ENCODE measurements around the gene POLR3E.
"Not testable (repeated sequence)": the region's sequence is repeated elsewhere in the genome, so short reads cannot be mapped to it uniquely, and the experiment has no call there.

The POLR3E gene

DNA sequence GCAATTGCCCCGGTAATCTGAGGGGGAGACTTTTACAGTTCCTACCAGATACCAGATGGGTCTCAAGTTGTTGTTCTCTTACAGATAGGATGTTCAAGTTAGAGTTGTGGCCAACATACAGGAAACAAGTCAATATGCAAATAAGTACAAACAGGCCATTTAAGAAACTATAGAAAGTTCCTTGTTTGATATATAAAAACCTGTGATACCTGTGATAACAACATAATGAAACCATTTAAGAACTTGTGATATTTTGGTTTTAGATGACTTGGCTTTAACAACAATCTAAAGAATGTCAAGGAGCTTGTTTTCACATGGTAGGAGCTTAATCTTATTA lies 60.4 kb downstream of the POLR3E start:
- Histone ChIP-seq H3K4me1 (ENCODE audit: insufficient read depth, low read length) (peaks cover 17% of the 10 kb centered on the region), H3K9ac (ENCODE audit: low read length) (no peak overlapping the region), H3K9me3 (ENCODE audit: low read length) (no peaks in the 10 kb centered on the region), H3K27ac (ENCODE audit: low read depth, low read length) (no peak overlapping the region), H3K36me3 (ENCODE audit: insufficient read depth, low read length) (peaks cover 10% of the 10 kb centered on the region), H3K4me3 (ENCODE audit: low read depth in 1 of 2, low read length in 2 of 2) (no peak overlapping the region), H3K27me3 (ENCODE audit: control insufficient read depth in 1 of 2, insufficient read depth in 2 of 2, low read length in 2 of 2) (no peaks in the 10 kb centered on the region)

DNA sequence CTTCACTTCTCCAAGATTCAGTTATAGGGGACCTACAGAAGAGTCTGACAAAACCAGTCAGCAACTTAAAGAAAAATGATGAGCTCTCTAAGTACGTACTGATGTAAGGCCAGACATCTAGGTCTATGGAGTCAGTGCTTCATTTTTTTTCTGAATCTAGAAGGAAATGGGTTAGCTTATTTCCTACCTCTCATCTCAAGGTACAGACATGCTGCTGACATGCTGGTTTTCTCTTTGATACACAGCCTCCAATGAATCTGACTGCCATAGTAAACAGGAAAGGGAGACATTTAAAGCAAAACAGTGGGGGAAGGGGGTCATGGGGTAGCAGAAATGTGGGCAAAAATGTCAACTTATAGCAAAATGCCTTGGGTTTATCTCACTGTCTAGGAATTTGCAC lies 60.8 kb downstream of the POLR3E start:
- no peak overlapping the region for H3K27ac ChIP-seq (ENCODE audit: low read depth, low read length)
- H3K27me3 ChIP-seq (ENCODE audit: control insufficient read depth in 1 of 2, insufficient read depth in 2 of 2, low read length in 2 of 2): no peaks in the 10 kb centered on the region
- H3K36me3 ChIP-seq (ENCODE audit: insufficient read depth, low read length): peaks cover 13% of the 10 kb centered on the region
- H3K9ac ChIP-seq (ENCODE audit: low read length): no peak overlapping the region
- no peaks in the 10 kb centered on the region for H3K9me3 ChIP-seq (ENCODE audit: low read length)
- H3K4me3 ChIP-seq (ENCODE audit: low read depth in 1 of 2, low read length in 2 of 2): no peak overlapping the region
- H3K4me1 ChIP-seq (ENCODE audit: insufficient read depth, low read length): peaks cover 13% of the 10 kb centered on the region

GRCh38 chr16:22359679-22360078 lies 62.5 kb downstream of the POLR3E start:
- no peak overlapping the region for H3K9ac ChIP-seq (ENCODE audit: low read length)
- no peak overlapping the region for H3K4me3 ChIP-seq (ENCODE audit: low read depth in 1 of 2, low read length in 2 of 2)
- H3K9me3 ChIP-seq (ENCODE audit: low read length): no peaks in the 10 kb centered on the region
- peaks cover 28% of the 10 kb centered on the region for H3K36me3 ChIP-seq (ENCODE audit: insufficient read depth, low read length)
- no peak overlapping the region for H3K27ac ChIP-seq (ENCODE audit: low read depth, low read length)
- H3K27me3 ChIP-seq (ENCODE audit: control insufficient read depth in 1 of 2, insufficient read depth in 2 of 2, low read length in 2 of 2): no peaks in the 10 kb centered on the region
- H3K4me1 ChIP-seq (ENCODE audit: insufficient read depth, low read length): no peaks in the 10 kb centered on the region

- H3K27ac ChIP-seq (ENCODE audit: low read depth, low read length): no peak overlapping the region
- peaks cover 30% of the 10 kb centered on the region for H3K36me3 ChIP-seq (ENCODE audit: insufficient read depth, low read length)
- no peaks in the 10 kb centered on the region for H3K27me3 ChIP-seq (ENCODE audit: control insufficient read depth in 1 of 2, insufficient read depth in 2 of 2, low read length in 2 of 2)
- H3K4me1 ChIP-seq (ENCODE audit: insufficient read depth, low read length): peaks cover 2% of the 10 kb centered on the region
- no peak overlapping the region for H3K4me3 ChIP-seq (ENCODE audit: low read depth in 1 of 2, low read length in 2 of 2)
- H3K9me3 ChIP-seq (ENCODE audit: low read length): no peaks in the 10 kb centered on the region
- H3K9ac ChIP-seq (ENCODE audit: low read length): no peak overlapping the region
These were observed 63.9 kb downstream of the POLR3E start for GRCh38 chr16:22360963-22361659.

- Histone ChIP-seq H3K36me3 (ENCODE audit: insufficient read depth, low read length) (peaks cover 30% of the 10 kb centered on the region), H3K9ac (ENCODE audit: low read length) (no peak overlapping the region), H3K27ac (ENCODE audit: low read depth, low read length) (no peak overlapping the region), H3K27me3 (ENCODE audit: control insufficient read depth in 1 of 2, insufficient read depth in 2 of 2, low read length in 2 of 2) (no peaks in the 10 kb centered on the region), H3K9me3 (ENCODE audit: low read length) (no peaks in the 10 kb centered on the region), H3K4me1 (ENCODE audit: insufficient read depth, low read length) (peaks cover 18% of the 10 kb centered on the region), H3K4me3 (ENCODE audit: low read depth in 1 of 2, low read length in 2 of 2) (no peak overlapping the region)
These were observed 67.0 kb downstream of the POLR3E start for GRCh38 chr16:22364241-22364640.

GRCh38 chr16:22366371-22366770 lies 69.2 kb downstream of the POLR3E start:
- Histone ChIP-seq H3K36me3 (ENCODE audit: insufficient read depth, low read length) (peaks cover 26% of the 10 kb centered on the region), H3K4me3 (ENCODE audit: low read depth in 1 of 2, low read length in 2 of 2) (no peak overlapping the region), H3K27me3 (ENCODE audit: control insufficient read depth in 1 of 2, insufficient read depth in 2 of 2, low read length in 2 of 2) (no peaks in the 10 kb centered on the region), H3K4me1 (ENCODE audit: insufficient read depth, low read length) (peaks cover 38% of the 10 kb centered on the region), H3K9me3 (ENCODE audit: low read length) (no peaks in the 10 kb centered on the region), H3K9ac (ENCODE audit: low read length) (no peak overlapping the region), H3K27ac (ENCODE audit: low read depth, low read length) (no peak overlapping the region)

- Histone ChIP-seq H3K4me3 (ENCODE audit: low read depth in 1 of 2, low read length in 2 of 2) (no peak overlapping the region), H3K36me3 (ENCODE audit: insufficient read depth, low read length) (peaks cover 24% of the 10 kb centered on the region), H3K27ac (ENCODE audit: low read depth, low read length) (no peak overlapping the region), H3K27me3 (ENCODE audit: control insufficient read depth in 1 of 2, insufficient read depth in 2 of 2, low read length in 2 of 2) (no peaks in the 10 kb centered on the region), H3K4me1 (ENCODE audit: insufficient read depth, low read length) (peaks cover 43% of the 10 kb centered on the region), H3K9ac (ENCODE audit: low read length) (no peak overlapping the region), H3K9me3 (ENCODE audit: low read length) (no peaks in the 10 kb centered on the region)
These were observed 69.7 kb downstream of the POLR3E start for GRCh38 chr16:22366889-22367288.

GRCh38 chr16:22368200-22368826 lies 71.1 kb downstream of the POLR3E start:
- H3K27me3 ChIP-seq (ENCODE audit: control insufficient read depth in 1 of 2, insufficient read depth in 2 of 2, low read length in 2 of 2); H3K4me3 ChIP-seq (ENCODE audit: low read depth in 1 of 2, low read length in 2 of 2); H3K9me3 ChIP-seq (ENCODE audit: low read length); H3K9ac ChIP-seq (ENCODE audit: low read length); H3K27ac ChIP-seq (ENCODE audit: low read depth, low read length): not testable (repeated sequence)
- Histone ChIP-seq H3K4me1 (ENCODE audit: insufficient read depth, low read length) (peaks cover 58% of the 10 kb centered on the region), H3K36me3 (ENCODE audit: insufficient read depth, low read length) (peaks cover 14% of the 10 kb centered on the region)

- Histone ChIP-seq H3K27ac (ENCODE audit: low read depth, low read length) (peak overlapping the region; percentile 79), H3K9me3 (ENCODE audit: low read length) (no peaks in the 10 kb centered on the region), H3K4me3 (ENCODE audit: low read depth in 1 of 2, low read length in 2 of 2) (peak overlapping the region in 1 of 2 donors; percentile 6), H3K4me1 (ENCODE audit: insufficient read depth, low read length) (peaks cover 59% of the 10 kb centered on the region), H3K36me3 (ENCODE audit: insufficient read depth, low read length) (peaks cover 5% of the 10 kb centered on the region), H3K9ac (ENCODE audit: low read length) (peak overlapping the region; percentile 12), H3K27me3 (ENCODE audit: control insufficient read depth in 1 of 2, insufficient read depth in 2 of 2, low read length in 2 of 2) (no peaks in the 10 kb centered on the region)
These were observed 72.1 kb downstream of the POLR3E start for GRCh38 chr16:22369221-22369811.

DNA sequence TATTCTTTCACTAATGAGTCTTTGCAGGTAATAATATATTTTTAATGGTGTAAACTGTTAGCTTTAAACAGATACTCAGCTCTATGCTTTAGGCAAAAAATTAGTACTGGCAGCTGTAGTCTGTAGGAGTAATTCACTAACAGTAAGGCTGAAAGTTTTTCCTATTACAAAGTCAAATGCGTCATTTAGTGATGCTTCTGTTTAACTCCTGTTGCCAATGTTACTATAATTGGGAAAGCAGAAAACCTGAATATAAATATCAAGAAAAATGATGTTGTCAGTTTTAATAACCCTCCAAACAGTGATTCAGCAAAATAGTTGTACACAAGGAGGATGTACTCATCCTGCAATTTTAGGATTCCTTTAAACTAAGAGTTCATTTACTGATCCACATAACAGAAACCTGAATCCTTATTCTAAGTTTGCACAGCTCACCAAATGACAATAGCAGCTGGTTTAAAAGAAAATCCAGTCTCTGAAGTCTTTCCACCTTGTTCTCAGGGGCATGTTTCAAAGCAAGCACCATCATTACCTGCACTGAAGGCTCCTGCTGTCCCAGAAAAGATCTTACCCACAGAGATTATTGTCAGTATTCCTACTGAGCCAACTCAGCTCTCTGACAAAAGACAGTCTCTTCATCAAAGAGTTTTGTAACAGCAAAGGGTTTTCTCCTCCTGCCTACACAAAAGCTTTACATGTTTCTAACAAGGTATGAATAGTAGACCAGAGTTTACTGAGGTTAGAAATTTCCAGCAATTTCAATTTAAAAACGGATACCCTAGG lies 73.0 kb downstream of the POLR3E start:
- peak overlapping the region; percentile 79 for H3K27ac ChIP-seq (ENCODE audit: low read depth, low read length)
- H3K9me3 ChIP-seq (ENCODE audit: low read length): no peaks in the 10 kb centered on the region
- H3K9ac ChIP-seq (ENCODE audit: low read length): peak overlapping the region; percentile 12
- no peaks in the 10 kb centered on the region for H3K36me3 ChIP-seq (ENCODE audit: insufficient read depth, low read length)
- H3K4me1 ChIP-seq (ENCODE audit: insufficient read depth, low read length): peaks cover 62% of the 10 kb centered on the region
- H3K27me3 ChIP-seq (ENCODE audit: control insufficient read depth in 1 of 2, insufficient read depth in 2 of 2, low read length in 2 of 2): no peaks in the 10 kb centered on the region
- H3K4me3 ChIP-seq (ENCODE audit: low read depth in 1 of 2, low read length in 2 of 2): no peak overlapping the region

DNA sequence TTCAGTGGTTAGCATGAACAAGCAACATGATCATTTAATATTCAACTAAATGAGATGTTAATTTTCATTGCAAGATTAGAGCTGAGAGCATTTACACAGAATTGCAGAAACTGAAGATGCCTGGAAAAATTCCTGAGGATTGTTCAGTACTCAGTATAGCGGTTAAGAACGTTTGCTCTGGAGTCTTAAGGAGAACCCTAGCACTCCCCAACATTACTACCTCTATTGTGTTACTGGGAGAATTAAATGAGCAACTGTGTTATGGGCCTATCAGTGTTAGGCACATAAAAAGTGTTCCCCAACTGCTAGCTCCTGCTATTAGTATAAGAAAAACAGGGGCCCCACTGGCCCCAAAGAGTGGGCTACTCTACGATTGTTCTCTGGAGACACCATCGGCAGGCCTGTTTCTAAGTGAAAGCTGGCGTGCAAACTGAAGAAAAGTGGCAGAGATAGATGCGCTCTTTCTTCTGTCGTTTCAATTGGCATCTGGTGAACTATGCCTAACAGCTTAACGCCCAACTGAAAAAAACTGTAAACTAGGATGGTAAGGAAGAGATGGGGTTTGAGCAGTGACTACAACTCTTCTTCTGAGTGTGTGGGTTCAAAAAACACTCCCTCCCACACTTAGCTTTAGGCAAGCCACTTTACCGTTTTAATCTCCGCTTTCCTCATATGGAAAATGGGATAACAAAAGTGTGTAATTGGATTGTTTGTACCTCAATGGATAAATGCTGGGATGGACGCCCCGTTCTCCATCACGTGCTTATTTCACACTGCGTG lies 75.9 kb downstream of the POLR3E start:
- Histone ChIP-seq H3K4me1 (ENCODE audit: insufficient read depth, low read length) (peaks cover 52% of the 10 kb centered on the region), H3K9ac (ENCODE audit: low read length) (peak overlapping the region; percentile 60), H3K27ac (ENCODE audit: low read depth, low read length) (peak overlapping the region; percentile 70)

More for the DNA sequence above, 75.9 kb downstream of the POLR3E start:
- Histone ChIP-seq H3K27me3 (ENCODE audit: control insufficient read depth in 1 of 2, insufficient read depth in 2 of 2, low read length in 2 of 2) (no peaks in the 10 kb centered on the region), H3K9me3 (ENCODE audit: low read length) (no peaks in the 10 kb centered on the region), H3K4me3 (ENCODE audit: low read depth in 1 of 2, low read length in 2 of 2) (peak overlapping the region; percentile 66 to 69), H3K36me3 (ENCODE audit: insufficient read depth, low read length) (no peaks in the 10 kb centered on the region)

Measured in muscle layer of colon (tissue), 2 donors.